NT2/D1 (cell line): Measurements from ENCODE around the gene TMED10.

ENCODE experiments used
- YY1 ChIP-seq: IDR thresholded peaks from 2 replicates; pipeline ENCODE4 v1.6.1; 2011; ENCODE audit not compliant: insufficient read length, insufficient read depth
- ZNF274 ChIP-seq: IDR thresholded peaks from 2 replicates; pipeline ENCODE4 v1.6.1; 2011; ENCODE audit warnings: mild to moderate bottlenecking, low read depth, low read length

GRCh38 chr14:75185251-75186040 lies 9.0 kb upstream of the TMED10 start:
- TF ChIP-seq ZNF274 = no peak
- TF ChIP-seq YY1 = no peak
